ENCODE data around the gene LHFPL2.

Gene LHFPL2

GRCh38 chr5:78540335-78541085, 108.1 kb downstream of the LHFPL2 start:
- DNase-seq = no peak

GRCh38 chr5:78538240-78538850, 110.2 kb downstream of the LHFPL2 start:
- DNase-seq = no peak

- no peak for DNase-seq
These were observed 110.8 kb downstream of the LHFPL2 start for GRCh38 chr5:78537821-78538220.

GRCh38 chr5:78537411-78537810, 111.2 kb downstream of the LHFPL2 start:
- no peak for DNase-seq

- DNase-seq = no peak
These were observed 111.8 kb downstream of the LHFPL2 start for GRCh38 chr5:78536661-78537196.

- DNase-seq = no peak
These were observed 113.7 kb downstream of the LHFPL2 start for GRCh38 chr5:78534905-78535200.

- peak; percentile 28 for DNase-seq
These were observed 114.2 kb downstream of the LHFPL2 start for GRCh38 chr5:78534148-78534904.

- DNase-seq = no peak
These were observed 115.2 kb downstream of the LHFPL2 start for GRCh38 chr5:78533356-78533755.

GRCh38 chr5:78530342-78531096, 118.1 kb downstream of the LHFPL2 start:
- no peak for DNase-seq

GRCh38 chr5:78527925-78528324, 120.6 kb downstream of the LHFPL2 start:
- no peak for DNase-seq

GRCh38 chr5:78527054-78527859, 121.3 kb downstream of the LHFPL2 start:
- peak; percentile 82 for DNase-seq

GRCh38 chr5:78526049-78526525, 122.5 kb downstream of the LHFPL2 start:
- peak; percentile 64 for DNase-seq

GRCh38 chr5:78523314-78524193, 125.0 kb downstream of the LHFPL2 start:
- DNase-seq = no peak

GRCh38 chr5:78522476-78523260, 125.9 kb downstream of the LHFPL2 start:
- DNase-seq = no peak

GRCh38 chr5:78521455-78521854, 127.1 kb downstream of the LHFPL2 start:
- no peak for DNase-seq

GRCh38 chr5:78519198-78519941, 129.2 kb downstream of the LHFPL2 start:
- DNase-seq = no peak

- peak; percentile 77 for DNase-seq
These were observed 130.0 kb downstream of the LHFPL2 start for GRCh38 chr5:78518365-78519197.

- no peak for DNase-seq
These were observed 132.9 kb downstream of the LHFPL2 start for GRCh38 chr5:78515670-78516069.
